Osteocyte (in vitro differentiated cells): ENCODE data around the gene TNFRSF1A. TPM values are rescaled to one million over a fixed set of nuclear protein-coding genes. Genes with fewer than 3 reads are reported as not detected.

ENCODE experiments used
- DNase-seq: peaks from one replicate; pipeline ENCODE4 v3.0.0; 2021; ENCODE audit warnings: mixed read lengths; ENCODE audit not compliant: unreplicated experiment; ENCODE audit errors: extremely low spot score
- H3K27ac Mint-ChIP-seq: one replicate; pipeline ENCODE4 v1.8.0; 2021; ENCODE audit warnings: mild to moderate bottlenecking, mixed read lengths; ENCODE audit not compliant: unreplicated experiment
- H3K27me3 Mint-ChIP-seq: one replicate; pipeline ENCODE4 v1.8.0; 2021; ENCODE audit warnings: mixed read lengths; ENCODE audit not compliant: unreplicated experiment
- H3K36me3 Mint-ChIP-seq: one replicate; pipeline ENCODE4 v1.8.0; 2021; ENCODE audit warnings: mixed read lengths; ENCODE audit not compliant: unreplicated experiment
- H3K4me1 Mint-ChIP-seq: one replicate; pipeline ENCODE4 v1.8.0; 2021; ENCODE audit warnings: mixed read lengths; ENCODE audit not compliant: unreplicated experiment
- H3K4me3 Mint-ChIP-seq: one replicate; pipeline ENCODE4 v1.8.0; 2021; ENCODE audit warnings: mild to moderate bottlenecking, moderate library complexity, mixed read lengths; ENCODE audit not compliant: unreplicated experiment
- H3K9me3 Mint-ChIP-seq: one replicate; pipeline ENCODE4 v1.8.0; 2021; ENCODE audit warnings: mixed read lengths; ENCODE audit not compliant: unreplicated experiment
- total RNA-seq: library from RNA; stranded (reverse); gene quantifications from 2 replicates; pipeline ENCODE4 v1.2.1, GENCODE V29; 2021
- TF ChIP-seq, protein P1 (sequence below): fragments of 200-600 bp; sonication (generic); IDR thresholded peaks from 2 replicates; pipeline ENCODE4 v1.5.0; 2021; ENCODE audit warnings: antibody characterized with exemption, mild to moderate bottlenecking, moderate library complexity

The TNFRSF1A gene
- total RNA-seq, 1 donor from 2014 or later: 170 TPM

DNA sequence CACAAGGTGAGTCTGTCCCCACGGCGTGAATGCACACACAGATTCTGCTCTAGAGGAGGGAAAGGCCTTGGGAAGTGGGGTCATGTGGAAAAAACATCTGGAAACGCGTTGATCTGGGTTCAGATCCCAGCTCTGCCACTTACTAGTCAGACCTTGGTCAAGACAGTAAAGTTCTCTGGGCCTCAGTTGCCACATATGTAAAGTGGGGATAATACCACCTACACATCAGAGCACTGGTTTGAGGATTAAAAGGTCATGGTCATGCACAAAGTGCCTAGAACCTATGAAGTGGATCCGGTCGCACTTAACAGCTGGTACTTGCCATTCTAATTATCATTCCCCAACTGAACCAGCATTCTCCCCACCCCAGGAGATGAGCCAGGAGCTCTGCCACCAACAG lies 26.7 kb downstream of the TNFRSF1A start:
- no peak overlapping the region for H3K4me3 Mint-ChIP-seq
- H3K27ac Mint-ChIP-seq: no peak overlapping the region
- H3K4me1 Mint-ChIP-seq: peaks cover 25% of the 10 kb centered on the region
- DNase-seq: no peak
- no peaks in the 10 kb centered on the region for H3K27me3 Mint-ChIP-seq
- H3K36me3 Mint-ChIP-seq: no peaks in the 10 kb centered on the region
- TF ChIP-seq, protein P1, sequence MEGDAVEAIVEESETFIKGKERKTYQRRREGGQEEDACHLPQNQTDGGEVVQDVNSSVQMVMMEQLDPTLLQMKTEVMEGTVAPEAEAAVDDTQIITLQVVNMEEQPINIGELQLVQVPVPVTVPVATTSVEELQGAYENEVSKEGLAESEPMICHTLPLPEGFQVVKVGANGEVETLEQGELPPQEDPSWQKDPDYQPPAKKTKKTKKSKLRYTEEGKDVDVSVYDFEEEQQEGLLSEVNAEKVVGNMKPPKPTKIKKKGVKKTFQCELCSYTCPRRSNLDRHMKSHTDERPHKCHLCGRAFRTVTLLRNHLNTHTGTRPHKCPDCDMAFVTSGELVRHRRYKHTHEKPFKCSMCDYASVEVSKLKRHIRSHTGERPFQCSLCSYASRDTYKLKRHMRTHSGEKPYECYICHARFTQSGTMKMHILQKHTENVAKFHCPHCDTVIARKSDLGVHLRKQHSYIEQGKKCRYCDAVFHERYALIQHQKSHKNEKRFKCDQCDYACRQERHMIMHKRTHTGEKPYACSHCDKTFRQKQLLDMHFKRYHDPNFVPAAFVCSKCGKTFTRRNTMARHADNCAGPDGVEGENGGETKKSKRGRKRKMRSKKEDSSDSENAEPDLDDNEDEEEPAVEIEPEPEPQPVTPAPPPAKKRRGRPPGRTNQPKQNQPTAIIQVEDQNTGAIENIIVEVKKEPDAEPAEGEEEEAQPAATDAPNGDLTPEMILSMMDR: no peak
- H3K9me3 Mint-ChIP-seq: no peaks in the 10 kb centered on the region

DNA sequence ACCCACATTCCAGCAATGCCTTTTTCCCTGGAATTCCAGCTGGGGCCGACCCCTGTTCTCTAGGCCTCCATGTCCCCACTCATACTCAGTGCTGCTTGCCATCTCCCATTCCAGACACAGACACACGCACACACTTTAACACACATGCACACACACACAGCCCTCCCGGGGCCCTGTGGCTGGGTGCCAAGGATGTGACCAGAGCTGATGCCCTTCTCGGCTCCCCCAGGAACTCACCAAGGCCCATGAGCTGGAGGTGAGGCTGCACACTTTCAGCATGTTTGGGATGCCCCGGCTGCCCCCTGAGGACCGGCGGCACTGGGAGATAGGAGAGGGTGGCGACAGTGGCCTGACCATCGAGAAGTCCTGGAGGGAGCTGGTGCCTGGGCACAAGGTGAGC lies 27.1 kb downstream of the TNFRSF1A start:
- Mint-ChIP-seq H3K27ac (no peak overlapping the region), H3K36me3 (no peaks in the 10 kb centered on the region), H3K9me3 (no peaks in the 10 kb centered on the region), H3K4me3 (no peak overlapping the region), H3K4me1 (peaks cover 22% of the 10 kb centered on the region), H3K27me3 (no peaks in the 10 kb centered on the region)
- TF ChIP-seq, protein P1: no peak
- DNase-seq: no peak

DNA sequence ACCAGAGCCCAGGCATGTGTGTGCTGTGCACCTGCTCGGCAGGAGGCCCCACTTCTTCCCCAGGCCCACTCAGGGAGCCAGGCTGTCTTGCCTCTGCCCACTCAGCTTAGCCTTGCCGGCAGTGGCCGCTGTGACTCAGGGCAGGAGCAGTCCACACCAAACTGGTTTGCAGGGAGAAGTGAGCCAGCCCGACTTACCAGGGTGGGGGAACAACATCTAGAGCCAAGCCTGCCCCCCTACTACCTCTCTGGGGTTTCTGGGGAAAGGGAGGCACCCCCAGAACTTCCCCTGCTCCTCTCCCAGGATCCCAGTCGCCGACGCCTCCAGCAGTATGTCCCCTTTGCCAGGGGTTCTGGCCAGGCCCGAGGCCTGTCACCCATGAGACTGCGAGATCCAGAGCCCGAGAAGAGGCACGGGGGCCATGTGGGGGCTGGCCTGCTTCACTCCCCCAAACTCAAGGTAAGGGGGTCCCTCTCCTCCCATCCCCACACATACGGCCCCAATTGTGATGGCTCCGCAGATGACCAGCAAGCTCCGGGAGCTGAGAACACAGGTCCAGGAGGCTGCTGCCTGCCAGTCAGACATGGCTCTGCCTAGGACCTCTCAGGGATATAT lies 28.4 kb downstream of the TNFRSF1A start:
- Mint-ChIP-seq H3K36me3 (no peaks in the 10 kb centered on the region), H3K4me1 (peaks cover 23% of the 10 kb centered on the region), H3K27me3 (no peaks in the 10 kb centered on the region), H3K4me3 (no peak overlapping the region), H3K27ac (no peak overlapping the region), H3K9me3 (no peaks in the 10 kb centered on the region)
- DNase-seq: no peak
- TF ChIP-seq, protein P1: no peak

DNA sequence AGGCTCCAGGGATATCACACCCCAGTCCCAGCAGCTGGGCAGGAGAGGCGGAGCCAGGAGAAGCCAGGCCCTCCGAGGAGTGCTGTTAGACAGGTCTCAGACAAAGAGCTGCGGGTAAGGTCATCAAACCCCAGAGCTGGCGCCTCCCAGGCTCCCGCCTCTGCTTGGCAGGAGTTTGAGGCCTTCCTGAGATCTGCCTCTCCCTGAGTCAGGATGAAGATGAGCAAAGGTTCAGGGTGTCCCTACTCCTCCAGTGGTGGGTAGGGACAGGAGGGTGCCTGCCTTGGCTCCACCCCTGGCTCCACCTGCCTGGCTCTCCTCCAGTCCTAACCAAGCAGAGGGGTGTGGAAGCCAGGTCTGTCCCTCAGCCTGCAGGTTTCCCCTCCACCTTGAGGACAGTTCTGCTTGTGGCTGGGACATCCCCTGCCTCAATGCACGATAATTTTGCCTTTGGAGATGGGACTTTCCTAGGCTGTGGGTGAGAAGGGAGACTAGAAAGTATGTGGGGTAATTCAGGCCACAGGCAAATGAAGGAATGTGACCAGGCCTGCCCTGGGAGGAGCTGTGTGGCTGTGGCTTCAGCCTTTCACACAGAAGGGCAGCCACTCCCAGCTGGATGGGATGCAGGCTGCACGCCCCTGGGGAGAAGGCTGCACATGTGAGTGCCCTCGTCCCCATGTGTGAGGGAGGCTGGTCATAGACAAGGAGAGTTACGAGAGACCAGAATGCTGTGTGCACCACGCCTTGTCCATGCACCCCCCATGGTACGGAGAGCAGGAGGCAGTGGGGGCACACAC lies 29.1 kb downstream of the TNFRSF1A start:
- no peaks in the 10 kb centered on the region for H3K9me3 Mint-ChIP-seq
- no peak overlapping the region for H3K4me3 Mint-ChIP-seq
- H3K27ac Mint-ChIP-seq: peak overlapping the region; percentile 66
- H3K27me3 Mint-ChIP-seq: no peaks in the 10 kb centered on the region
- no peaks in the 10 kb centered on the region for H3K36me3 Mint-ChIP-seq
- peaks cover 23% of the 10 kb centered on the region for H3K4me1 Mint-ChIP-seq
- TF ChIP-seq, protein P1: no peak
- DNase-seq: no peak

DNA sequence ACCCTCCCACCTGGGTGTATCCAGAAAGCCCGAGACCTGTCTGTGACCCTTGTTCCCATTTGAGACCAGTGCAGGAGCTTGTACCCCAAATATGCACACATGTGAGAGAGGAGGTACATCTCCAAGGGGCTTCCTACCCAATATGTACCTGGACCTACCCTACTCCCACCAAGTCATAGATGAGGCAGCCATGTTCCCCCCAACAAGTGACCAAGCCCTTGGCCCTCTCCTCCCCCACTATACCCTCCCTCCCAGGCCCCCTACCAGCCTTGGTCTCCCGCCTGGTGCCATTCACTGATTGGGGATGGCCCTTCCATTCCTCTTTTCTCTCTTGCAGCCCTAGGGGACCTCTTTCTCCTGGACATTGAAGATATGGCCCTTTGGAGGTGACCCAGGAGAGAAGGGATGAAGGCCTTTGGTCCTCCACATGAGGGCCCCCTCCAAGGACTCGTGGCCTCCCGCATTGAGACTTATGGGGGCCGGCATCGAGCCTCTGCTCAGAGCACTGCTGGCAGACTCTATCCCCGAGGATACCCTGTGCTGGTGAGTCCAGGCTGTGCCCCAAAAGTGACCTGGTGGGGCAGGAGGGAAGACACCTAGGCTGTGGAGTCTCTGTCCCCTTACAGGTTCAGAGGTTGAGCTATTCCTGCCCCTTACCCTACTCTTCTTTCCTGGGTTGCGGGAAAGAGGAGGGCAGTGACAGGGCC lies 29.9 kb downstream of the TNFRSF1A start:
- Mint-ChIP-seq H3K4me3 (no peak overlapping the region), H3K4me1 (peaks cover 26% of the 10 kb centered on the region), H3K27me3 (no peaks in the 10 kb centered on the region), H3K9me3 (no peaks in the 10 kb centered on the region), H3K36me3 (no peaks in the 10 kb centered on the region), H3K27ac (no peak overlapping the region)
- TF ChIP-seq, protein P1: no peak
- DNase-seq: no peak
